H9 (cell line): ENCODE results near the gene IKZF1. TPM values are rescaled to one million over a fixed set of nuclear protein-coding genes. Genes with fewer than 3 reads are reported as not detected.

ENCODE experiments used
- DNase-seq: peaks from one replicate; pipeline ENCODE4 v3.0.0-alpha.2; 2017
- H2AFZ ChIP-seq: one replicate; pipeline ENCODE4 v1.6.1; 2013; ENCODE audit warnings: mild to moderate bottlenecking, low read length, control low read depth, moderate library complexity
- H2AK5ac ChIP-seq: 2 replicates; pipeline ENCODE4 v1.6.1; 2013; ENCODE audit warnings: low read length, control low read depth, mixed read lengths; ENCODE audit not compliant: insufficient read length
- H2BK120ac ChIP-seq: one replicate; pipeline ENCODE4 v1.6.1; 2013; ENCODE audit warnings: low read depth, mild to moderate bottlenecking, low read length, control low read depth, inconsistent platforms; ENCODE audit not compliant: poor library complexity, severe bottlenecking
- H2BK12ac ChIP-seq: 2 replicates; pipeline ENCODE4 v1.6.1; 2013; ENCODE audit warnings: low read length, control low read depth, mixed read lengths, low read depth; ENCODE audit not compliant: insufficient read length
- H2BK15ac ChIP-seq: 2 replicates; pipeline ENCODE4 v1.6.1; 2013; ENCODE audit warnings: low read depth, low read length, control low read depth
- H2BK20ac ChIP-seq: one replicate; pipeline ENCODE4 v1.6.1; 2013; ENCODE audit warnings: low read depth, mild to moderate bottlenecking, low read length, control low read depth, inconsistent platforms; ENCODE audit not compliant: poor library complexity, severe bottlenecking
- H2BK5ac ChIP-seq: 2 replicates; pipeline ENCODE4 v1.6.1; 2013; ENCODE audit warnings: low read length, control low read depth, mixed read lengths; ENCODE audit not compliant: insufficient read length
- H3K14ac ChIP-seq: 2 replicates; pipeline ENCODE4 v1.6.1; 2013; ENCODE audit warnings: low read length, control low read depth; ENCODE audit not compliant: insufficient read depth
- H3K18ac ChIP-seq: 2 replicates; pipeline ENCODE4 v1.6.1; 2013; ENCODE audit warnings: low read depth, mild to moderate bottlenecking, mixed read lengths, low read length, control low read depth; ENCODE audit not compliant: insufficient read length
- H3K23ac ChIP-seq: 2 replicates; pipeline ENCODE4 v1.6.1; 2013; ENCODE audit warnings: low read length, control low read depth, mixed read lengths, low read depth; ENCODE audit not compliant: insufficient read length
- H3K23me2 ChIP-seq: 2 replicates; pipeline ENCODE4 v1.6.1; 2013; ENCODE audit warnings: low read depth, mild to moderate bottlenecking, mixed read lengths, low read length, control low read depth; ENCODE audit not compliant: insufficient read length, poor library complexity, severe bottlenecking
- H3K27ac ChIP-seq: 2 replicates; pipeline ENCODE4 v1.5.1; 2013; ENCODE audit warnings: low read length, control low read depth, mixed read lengths, low read depth; ENCODE audit not compliant: insufficient read length
- H3K27me3 ChIP-seq: 2 replicates; pipeline ENCODE4 v1.6.1; 2013; ENCODE audit warnings: low read length, control low read depth, inconsistent platforms; ENCODE audit not compliant: insufficient read depth
- H3K4ac ChIP-seq: 2 replicates; pipeline ENCODE4 v1.6.1; 2013; ENCODE audit warnings: low read depth, mild to moderate bottlenecking, control low read depth, inconsistent platforms, low read length, moderate library complexity
- H3K4me1 ChIP-seq: 2 replicates; pipeline ENCODE4 v1.6.1; 2013; ENCODE audit warnings: low read length, control low read depth, inconsistent platforms; ENCODE audit not compliant: insufficient read depth
- H3K4me2 ChIP-seq: 2 replicates; pipeline ENCODE4 v1.6.1; 2013; ENCODE audit warnings: low read length, control low read depth, mixed read lengths; ENCODE audit not compliant: insufficient read length, insufficient read depth
- H3K56ac ChIP-seq: 2 replicates; pipeline ENCODE4 v1.6.1; 2013; ENCODE audit warnings: low read depth, mild to moderate bottlenecking, mixed read lengths, low read length, control low read depth; ENCODE audit not compliant: insufficient read length
- H3K79me1 ChIP-seq: 2 replicates; pipeline ENCODE4 v1.6.1; 2013; ENCODE audit warnings: low read depth, mild to moderate bottlenecking, moderate library complexity, low read length, control low read depth, inconsistent platforms; ENCODE audit not compliant: insufficient read depth, poor library complexity, severe bottlenecking
- H3K79me2 ChIP-seq: 2 replicates; pipeline ENCODE4 v1.6.1; 2013; ENCODE audit warnings: low read length, control low read depth, inconsistent platforms; ENCODE audit not compliant: insufficient read depth
- H3K9ac ChIP-seq: 2 replicates; pipeline ENCODE4 v1.6.1; 2013; ENCODE audit warnings: low read length, control low read depth, mixed read lengths; ENCODE audit not compliant: insufficient read length; ENCODE audit errors: extremely low read depth
- H3K9me3 ChIP-seq: one replicate; pipeline ENCODE4 v1.6.1; 2013; ENCODE audit warnings: low read depth, low read length, inconsistent platforms; ENCODE audit not compliant: control insufficient read depth
- H3T11ph ChIP-seq: one replicate; pipeline ENCODE4 v1.6.1; 2013; ENCODE audit warnings: mild to moderate bottlenecking, low read length, control low read depth, inconsistent platforms
- H4K20me1 ChIP-seq: one replicate; pipeline ENCODE4 v1.6.1; 2013; ENCODE audit not compliant: control insufficient read depth, insufficient read length, insufficient read depth
- H4K5ac ChIP-seq: 2 replicates; pipeline ENCODE4 v1.6.1; 2013; ENCODE audit warnings: low read depth, mild to moderate bottlenecking, mixed read lengths, low read length, control low read depth; ENCODE audit not compliant: insufficient read length
- H4K8ac ChIP-seq: replicated peaks from 2 replicates; pipeline ENCODE4 v1.6.1; 2013; ENCODE audit warnings: low read length, control low read depth, mixed read lengths, low read depth; ENCODE audit not compliant: insufficient read length
- H4K91ac ChIP-seq: 2 replicates; pipeline ENCODE4 v1.6.1; 2013; ENCODE audit warnings: low read depth, mild to moderate bottlenecking, moderate library complexity, mixed read lengths, low read length, control low read depth; ENCODE audit not compliant: insufficient read length
- H3K27ac Mint-ChIP-seq, 3 experiments: 2 replicates in 2 of 3; 3 replicates in 1 of 3; pipeline ENCODE4 v1.8.0; 2020 to 2021; ENCODE audit warnings: mixed read lengths in 3 of 3, mild to moderate bottlenecking in 1 of 3, moderate library complexity in 1 of 3
- H3K27me3 Mint-ChIP-seq: 2 replicates; pipeline ENCODE4 v1.8.0; 2021; ENCODE audit warnings: low read depth, mild to moderate bottlenecking, moderate library complexity, mixed read lengths
- H3K36me3 Mint-ChIP-seq, 3 experiments: 2 replicates in 2 of 3; 3 replicates in 1 of 3; pipeline ENCODE4 v1.8.0; 2020 to 2021; ENCODE audit warnings: low read depth in 3 of 3, mixed read lengths in 3 of 3; ENCODE audit not compliant: insufficient read depth in 1 of 3
- H3K4me1 Mint-ChIP-seq, 2 experiments: 2 replicates each; pipeline ENCODE4 v1.8.0; 2020; ENCODE audit warnings: mixed read lengths in 2 of 2
- H3K4me3 Mint-ChIP-seq, 2 experiments: 2 replicates in 1 of 2; 3 replicates in 1 of 2; pipeline ENCODE4 v1.8.0; 2020 to 2021; ENCODE audit warnings: mild to moderate bottlenecking in 2 of 2, mixed read lengths in 2 of 2, moderate library complexity in 1 of 2
- H3K9me3 Mint-ChIP-seq, 2 experiments: 2 replicates in 1 of 2; 3 replicates in 1 of 2; pipeline ENCODE4 v1.8.0; 2020; ENCODE audit warnings: mild to moderate bottlenecking in 2 of 2, mixed read lengths in 2 of 2, moderate library complexity in 1 of 2
- WGBS: extraction: QIAGEN DNeasy Blood & Tissue Kit; methylation state at CpG from one replicate; pipeline ENCODE4 v1.1.7; 2013; ENCODE audit warnings: missing lambda C conversion rate, low lambda C conversion rate, mixed read lengths; ENCODE audit not compliant: insufficient read length; ENCODE audit errors: extremely low coverage; 5-methylcytosine and 5-hydroxymethylcytosine counted together
- total RNA-seq: library from RNA; stranded (reverse); gene quantifications from 2 replicates; pipeline ENCODE4 v1.2.1, GENCODE V29; 2021
- TF ChIP-seq, protein P1 (sequence below): fragments of 200-600 bp; sonication (generic); conservative IDR thresholded peaks from 3 replicates; pipeline ENCODE4 v1.8.0; 2021; ENCODE audit warnings: antibody characterized with exemption, mild to moderate bottlenecking

The IKZF1 gene
- total RNA-seq, 1 experiment from 2014 or later = 0.98 TPM

DNA sequence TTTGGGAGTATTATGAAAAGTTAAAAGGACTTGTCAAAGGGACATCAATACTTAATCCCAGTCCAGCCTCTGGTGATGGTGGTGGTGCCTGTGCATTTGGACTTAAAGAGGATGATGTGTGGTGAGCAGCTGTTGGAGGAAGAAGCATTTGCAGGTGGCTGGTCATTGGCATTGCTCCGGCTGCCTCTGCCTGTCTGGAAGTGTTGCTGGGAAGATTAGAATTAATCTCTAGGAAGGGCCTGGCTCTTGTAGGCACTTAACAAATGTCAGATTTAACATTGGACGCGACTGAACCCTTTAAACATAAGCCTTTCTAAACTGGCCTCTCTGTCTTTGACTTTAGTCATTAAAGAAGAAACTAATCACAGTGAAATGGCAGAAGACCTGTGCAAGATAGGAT, 86.9 kb downstream of the IKZF1 start:
- Histone ChIP-seq H4K5ac (no peak overlapping the region), H2BK12ac (no peak overlapping the region), H3K79me1 (no peaks in the 10 kb centered on the region), H2BK5ac (no peak overlapping the region), H4K91ac (no peak overlapping the region), H3K18ac (no peak overlapping the region), H4K20me1 (no peaks in the 10 kb centered on the region), H2AFZ (no peak overlapping the region), H3K9ac (no peak overlapping the region), H4K8ac (no peak overlapping the region), H3K23me2 (no peaks in the 10 kb centered on the region), H3K27ac (no peak overlapping the region), H3K79me2 (no peaks in the 10 kb centered on the region), H2AK5ac (no peak overlapping the region), H3K9me3 (no peaks in the 10 kb centered on the region), H2BK20ac (no peak overlapping the region), H3K23ac (no peak overlapping the region), H3K4me2 (no peak overlapping the region), H3K56ac (no peak overlapping the region), H3K4ac (no peak overlapping the region), H3K27me3 (no peaks in the 10 kb centered on the region), H3T11ph (no peak overlapping the region), H3K4me1 (no peaks in the 10 kb centered on the region), H2BK15ac (no peak overlapping the region), H3K14ac (no peak overlapping the region), H2BK120ac (no peak overlapping the region)
- DNase-seq = no peak
- no peaks in the 10 kb centered on the region for H3K4me1 Mint-ChIP-seq
- no peaks in the 10 kb centered on the region; a peak in 2 of 7 replicates for H3K36me3 Mint-ChIP-seq
- H3K9me3 Mint-ChIP-seq = no peaks in the 10 kb centered on the region
- no peak overlapping the region for H3K27ac Mint-ChIP-seq
- WGBS = no CpG with 5 or more reads among the region's 3 CpGs
- no peak overlapping the region for H3K4me3 Mint-ChIP-seq
- H3K27me3 Mint-ChIP-seq = no peaks in the 10 kb centered on the region; the same call in none of the 2 replicates
- TF ChIP-seq, protein P1, sequence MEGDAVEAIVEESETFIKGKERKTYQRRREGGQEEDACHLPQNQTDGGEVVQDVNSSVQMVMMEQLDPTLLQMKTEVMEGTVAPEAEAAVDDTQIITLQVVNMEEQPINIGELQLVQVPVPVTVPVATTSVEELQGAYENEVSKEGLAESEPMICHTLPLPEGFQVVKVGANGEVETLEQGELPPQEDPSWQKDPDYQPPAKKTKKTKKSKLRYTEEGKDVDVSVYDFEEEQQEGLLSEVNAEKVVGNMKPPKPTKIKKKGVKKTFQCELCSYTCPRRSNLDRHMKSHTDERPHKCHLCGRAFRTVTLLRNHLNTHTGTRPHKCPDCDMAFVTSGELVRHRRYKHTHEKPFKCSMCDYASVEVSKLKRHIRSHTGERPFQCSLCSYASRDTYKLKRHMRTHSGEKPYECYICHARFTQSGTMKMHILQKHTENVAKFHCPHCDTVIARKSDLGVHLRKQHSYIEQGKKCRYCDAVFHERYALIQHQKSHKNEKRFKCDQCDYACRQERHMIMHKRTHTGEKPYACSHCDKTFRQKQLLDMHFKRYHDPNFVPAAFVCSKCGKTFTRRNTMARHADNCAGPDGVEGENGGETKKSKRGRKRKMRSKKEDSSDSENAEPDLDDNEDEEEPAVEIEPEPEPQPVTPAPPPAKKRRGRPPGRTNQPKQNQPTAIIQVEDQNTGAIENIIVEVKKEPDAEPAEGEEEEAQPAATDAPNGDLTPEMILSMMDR = no peak
